Kidney capillary endothelial cell (primary cell): ENCODE results near the gene RPP25L.
A peak's percentile ranks its signal among the peaks of the same experiment; 100 is the strongest.

Experiments
- DNase-seq: peaks from one replicate; pipeline ENCODE4 v3.0.0-alpha.2; 2018; ENCODE audit warnings: low spot score

The RPP25L gene

GRCh38 chr9:34611251-34611810 lies 566 bp downstream of the RPP25L start:
- DNase-seq: no peak

DNA sequence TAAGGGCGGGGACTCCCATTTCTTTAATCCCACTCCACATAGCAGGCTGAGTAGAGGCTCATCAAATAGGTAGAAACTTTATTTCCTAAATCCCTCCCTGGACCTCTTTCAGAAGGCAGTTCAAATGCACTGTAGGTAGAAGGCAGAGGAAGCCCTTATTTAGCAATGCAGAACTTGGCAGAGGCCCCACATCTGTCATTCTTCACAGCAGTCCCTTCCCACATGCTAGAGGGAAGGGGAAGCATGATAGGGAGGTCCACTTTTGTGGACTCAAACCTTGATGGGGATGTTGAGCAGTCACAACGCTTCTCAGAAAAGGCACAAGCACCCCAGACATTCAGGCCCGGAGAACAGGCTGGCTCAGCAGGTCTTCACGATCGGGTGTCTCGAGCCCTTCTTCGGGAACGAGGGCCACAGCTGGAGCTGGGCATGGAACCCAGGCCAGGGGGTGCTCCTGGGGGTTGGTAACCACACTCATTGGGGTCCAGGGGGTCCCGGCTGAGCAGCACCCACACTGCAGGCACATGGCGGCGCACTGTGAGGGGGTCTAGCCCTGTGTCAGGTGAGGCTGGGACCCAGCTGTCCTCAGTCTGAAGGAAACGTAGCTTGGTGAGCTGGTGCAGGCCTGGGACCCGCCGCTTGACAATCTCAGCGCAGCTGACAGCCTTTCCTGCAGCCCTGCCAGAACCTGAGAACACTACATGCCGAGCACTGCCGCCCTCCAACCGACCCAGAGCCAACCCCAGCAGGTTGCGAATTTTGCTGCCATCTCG lies 1.3 kb downstream of the RPP25L start:
- no peak for DNase-seq

- no peak for DNase-seq
Observed at GRCh38 chr9:34607331-34607730, 4.6 kb downstream of the RPP25L start.

DNA sequence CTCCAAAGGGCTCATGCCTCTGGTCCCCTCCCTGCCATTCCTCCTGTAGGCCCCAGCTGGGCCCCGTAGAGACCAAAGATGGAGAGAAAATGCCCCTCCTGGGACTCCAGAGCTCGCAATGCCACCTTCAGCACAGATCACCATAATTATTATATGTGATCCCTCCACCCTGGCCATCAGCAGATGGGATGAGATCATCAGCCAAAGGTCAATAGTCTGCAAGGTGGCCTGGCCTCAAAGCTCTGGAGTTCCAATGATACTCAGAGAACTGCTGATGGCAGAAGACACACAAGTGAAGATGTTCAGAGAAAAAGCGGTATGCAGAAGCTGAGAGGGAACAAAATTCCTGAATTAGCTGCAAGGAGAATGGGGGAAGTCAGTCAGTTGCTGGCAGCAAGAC lies 5.0 kb downstream of the RPP25L start:
- no peak for DNase-seq

GRCh38 chr9:34606190-34606589 lies 5.7 kb downstream of the RPP25L start:
- no peak for DNase-seq

- peak; percentile 67 for DNase-seq
Observed at GRCh38 chr9:34603610-34604231, 8.2 kb downstream of the RPP25L start.

DNA sequence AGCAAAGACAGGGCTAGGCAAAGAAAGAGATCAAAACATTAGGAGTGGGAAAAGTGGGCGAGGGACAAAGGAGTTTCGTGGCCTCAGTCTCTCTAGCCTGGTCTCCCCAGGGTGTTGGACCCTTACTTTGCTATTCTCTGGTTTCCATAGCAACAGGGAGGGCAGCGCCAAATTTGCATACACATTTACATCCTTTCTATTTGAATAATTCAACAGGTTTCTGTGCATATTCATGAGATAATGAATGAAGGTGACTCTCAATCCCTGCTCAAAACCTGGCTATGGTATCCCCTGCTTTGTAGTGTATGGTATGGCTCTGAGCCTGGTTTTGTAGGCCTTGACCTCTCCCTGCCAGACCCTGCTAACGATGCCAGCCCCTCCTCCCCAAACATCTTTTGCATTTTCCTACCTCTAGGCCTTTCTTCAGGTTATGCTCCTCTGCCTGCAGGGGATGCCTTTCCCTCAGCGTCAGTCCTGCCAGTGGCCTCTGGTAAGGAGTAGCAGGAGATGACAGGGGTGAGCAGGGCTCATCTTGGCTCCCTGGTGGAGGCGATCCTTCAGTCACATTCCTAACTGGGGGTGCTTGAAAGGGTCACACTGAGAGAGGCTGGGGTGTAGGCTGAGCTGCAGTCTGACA lies 9.8 kb downstream of the RPP25L start:
- no peak for DNase-seq

GRCh38 chr9:34600908-34601307 lies 11.0 kb downstream of the RPP25L start:
- no peak for DNase-seq

DNA sequence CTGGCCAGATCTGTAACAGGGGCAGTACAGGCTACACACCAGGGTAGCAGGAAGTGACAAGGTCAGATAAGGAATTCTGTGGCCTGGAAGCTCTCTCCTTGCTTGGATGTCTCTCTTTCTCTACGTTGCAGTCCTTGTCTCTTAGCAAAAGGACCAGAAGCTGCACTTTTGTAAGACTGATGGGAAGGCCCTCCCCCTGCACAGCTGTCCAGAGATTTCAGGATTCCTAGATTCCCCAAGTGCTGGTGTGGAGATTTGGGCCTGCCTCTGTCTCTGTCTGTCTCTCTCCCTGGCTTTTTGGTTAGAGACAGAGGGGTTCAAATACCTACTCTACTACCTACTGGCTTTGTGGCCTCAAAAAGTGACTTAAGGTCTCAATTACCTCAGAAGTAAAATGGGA lies 12.4 kb downstream of the RPP25L start:
- DNase-seq: no peak

DNA sequence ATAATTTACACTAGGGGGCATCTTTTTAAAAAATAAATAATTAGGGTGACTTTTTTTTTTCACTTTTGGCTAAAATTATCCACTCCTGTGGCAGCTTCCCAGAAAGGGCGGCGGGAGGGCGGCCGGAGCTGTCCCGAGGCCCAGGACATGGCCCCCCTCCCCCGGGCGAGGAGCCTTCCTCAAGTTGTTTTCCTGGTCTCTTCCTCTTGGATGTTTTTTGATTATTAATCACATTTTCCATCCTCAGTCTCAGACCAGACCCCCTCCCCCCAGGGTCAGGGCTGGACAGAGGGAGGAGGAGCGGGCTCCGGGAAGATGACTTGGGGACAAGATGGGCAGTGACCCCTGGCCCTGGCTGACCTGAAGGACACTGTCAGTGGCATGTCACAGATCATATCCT lies 17.7 kb downstream of the RPP25L start:
- no peak for DNase-seq

GRCh38 chr9:34592895-34593601 lies 18.8 kb downstream of the RPP25L start:
- no peak for DNase-seq

- DNase-seq: no peak
Observed at GRCh38 chr9:34591917-34592866, 19.7 kb downstream of the RPP25L start.

- DNase-seq: peak; percentile 77
Observed at GRCh38 chr9:34591248-34591916, 20.5 kb downstream of the RPP25L start.

- DNase-seq: no peak
Observed at GRCh38 chr9:34590381-34591247, 21.3 kb downstream of the RPP25L start.

DNA sequence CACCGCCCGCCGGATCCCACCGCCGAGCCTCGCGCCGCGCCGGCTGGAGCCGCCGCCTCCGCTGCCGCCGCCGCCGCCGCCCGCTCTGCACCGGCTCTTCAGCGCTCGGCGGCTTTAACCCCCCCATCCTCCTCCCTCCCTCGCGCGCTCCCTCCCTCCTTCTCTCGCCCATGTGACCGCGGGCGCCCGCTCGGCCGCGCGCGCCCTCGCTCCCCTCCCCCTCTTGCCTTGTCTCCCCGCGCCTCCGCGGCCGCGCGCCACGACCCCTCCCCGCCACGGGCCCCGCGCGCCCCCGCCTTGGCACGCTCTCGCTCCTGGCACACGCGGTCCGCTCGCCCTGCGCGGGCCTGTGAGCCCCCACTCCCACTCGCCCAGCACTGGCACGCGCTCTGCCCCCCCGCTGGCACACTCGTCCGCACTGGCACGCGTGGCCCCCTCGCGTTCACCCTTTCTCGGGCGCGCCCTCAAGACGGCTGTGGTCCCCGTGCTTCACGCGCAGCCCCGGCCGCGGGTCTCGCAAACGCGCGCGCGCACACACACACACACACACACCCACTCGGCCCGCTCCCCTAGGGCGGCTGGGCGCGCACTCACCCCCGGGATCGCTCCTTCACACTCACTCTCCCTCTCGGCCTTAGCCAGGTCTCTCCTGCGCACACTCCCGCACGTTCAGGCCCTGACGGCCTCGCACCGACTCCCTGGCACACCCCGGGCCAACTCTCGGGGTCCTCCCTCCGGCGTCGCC lies 22.1 kb downstream of the RPP25L start, which contains the start of gene CNTFR:
Gene CNTFR (minus strand): TSS at position 89 of the 745 bp plus-strand sequence. CDS start 20,743 bp downstream, outside the sequence.
- no peak for DNase-seq

- DNase-seq: no peak
Observed at GRCh38 chr9:34588671-34589635, 22.9 kb downstream of the RPP25L start.

DNA sequence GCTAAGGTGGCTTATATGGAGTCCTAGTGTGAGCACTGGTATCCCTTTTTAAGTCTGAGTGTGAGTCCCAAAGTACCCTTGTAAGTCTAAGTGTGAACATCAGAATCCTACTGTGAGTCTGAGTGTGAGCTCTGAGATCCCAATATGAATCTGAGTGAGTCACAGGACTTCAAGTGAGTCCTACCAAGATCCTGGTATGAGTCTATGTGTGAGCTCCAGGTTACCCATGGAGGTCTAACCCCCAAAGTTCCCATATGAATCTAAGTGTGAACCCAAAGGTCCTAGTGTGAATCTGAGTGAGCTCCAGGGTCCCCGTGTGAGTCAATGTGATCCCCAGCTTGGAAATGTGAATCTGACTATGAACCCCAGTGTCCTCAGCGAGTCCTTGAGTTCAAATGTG lies 24.6 kb downstream of the RPP25L start:
- DNase-seq: no peak
